GM23338 (cell line): ENCODE results near the gene ARHGAP19. TPM values are rescaled to one million over a fixed set of nuclear protein-coding genes. Genes with fewer than 3 reads are reported as not detected.
A peak's percentile ranks its signal among the peaks of the same experiment; 100 is the strongest.

ENCODE experiments used
- ATAC-seq: fragments of 200-7000 bp; cut with Tn5 transposase; 3 replicates; pipeline ENCODE4 v1.9.1; 2020
- DNase-seq: peaks from one replicate; pipeline ENCODE4 v3.0.0-alpha.2; 2015; ENCODE audit warnings: low spot score
- H2AFZ ChIP-seq: fragments of 200-600 bp; sonication (generic); 2 replicates; pipeline ENCODE4 v1.8.0; 2016; ENCODE audit warnings: antibody characterized with exemption, mild to moderate bottlenecking, moderate library complexity
- H3F3A ChIP-seq: fragments of 200-600 bp; sonication (generic); replicated peaks from 2 replicates; pipeline ENCODE4 v1.8.0; 2017; ENCODE audit warnings: antibody characterized with exemption, mixed run types, low read depth
- H3K27ac ChIP-seq: fragments of 200-600 bp; sonication (generic); 2 replicates; pipeline ENCODE4 v1.6.1; 2016; ENCODE audit warnings: low read depth
- H3K27me3 ChIP-seq: fragments of 200-600 bp; sonication (generic); 2 replicates; pipeline ENCODE4 v1.8.0; 2016; ENCODE audit warnings: mild to moderate bottlenecking, mixed run types, moderate library complexity; ENCODE audit not compliant: insufficient read depth
- H3K36me3 ChIP-seq: fragments of 200-600 bp; sonication (generic); 2 replicates; pipeline ENCODE4 v1.8.0; 2016; ENCODE audit warnings: mild to moderate bottlenecking; ENCODE audit not compliant: insufficient read depth
- H3K4me1 ChIP-seq: fragments of 200-600 bp; sonication (generic); 2 replicates; pipeline ENCODE4 v1.8.0; 2016; ENCODE audit warnings: mild to moderate bottlenecking, moderate library complexity; ENCODE audit not compliant: insufficient read depth
- H3K4me2 ChIP-seq: fragments of 200-600 bp; sonication (generic); 2 replicates; pipeline ENCODE4 v1.7.1; 2017; ENCODE audit warnings: mixed run types
- H3K4me3 ChIP-seq: fragments of 200-600 bp; sonication (generic); 2 replicates; pipeline ENCODE4 v1.6.1; 2016; ENCODE audit warnings: mixed run types
- H3K79me2 ChIP-seq: fragments of 200-600 bp; sonication (generic); replicated peaks from 2 replicates; pipeline ENCODE4 v1.8.0; 2017; ENCODE audit warnings: mild to moderate bottlenecking; ENCODE audit not compliant: insufficient read depth
- H3K9me2 ChIP-seq: fragments of 200-600 bp; sonication (generic); 2 replicates; pipeline ENCODE4 v1.8.0; 2017; ENCODE audit not compliant: insufficient read depth
- H4K20me1 ChIP-seq: fragments of 200-600 bp; sonication (generic); replicated peaks from 2 replicates; pipeline ENCODE4 v1.8.0; 2017; ENCODE audit warnings: mild to moderate bottlenecking; ENCODE audit not compliant: insufficient read depth
- H3K27ac Mint-ChIP-seq: 2 replicates; pipeline ENCODE4 v1.8.0; 2020; ENCODE audit warnings: inconsistent platforms, mild to moderate bottlenecking, moderate library complexity, mixed read lengths
- H3K27me3 Mint-ChIP-seq: 3 replicates; pipeline ENCODE4 v1.8.0; 2022; ENCODE audit warnings: low read depth, mild to moderate bottlenecking, moderate library complexity, mixed read lengths, inconsistent platforms; ENCODE audit not compliant: insufficient read depth, poor library complexity
- H3K36me3 Mint-ChIP-seq: 3 replicates; pipeline ENCODE4 v1.8.0; 2021; ENCODE audit warnings: low read depth, mild to moderate bottlenecking, inconsistent platforms, moderate library complexity, mixed read lengths
- H3K4me1 Mint-ChIP-seq: 3 replicates; pipeline ENCODE4 v1.8.0; 2020; ENCODE audit warnings: mild to moderate bottlenecking, inconsistent platforms, mixed read lengths
- H3K4me3 Mint-ChIP-seq: 3 replicates; pipeline ENCODE4 v1.8.0; 2021; ENCODE audit warnings: moderate library complexity, mild to moderate bottlenecking, inconsistent platforms, mixed read lengths
- H3K9me3 Mint-ChIP-seq: 3 replicates; pipeline ENCODE4 v1.8.0; 2020; ENCODE audit warnings: moderate library complexity, mild to moderate bottlenecking, inconsistent platforms, mixed read lengths
- CREB1 ChIP-seq: fragments of 250-450 bp; sonication (Bioruptor Pico); IDR thresholded peaks from 2 replicates; pipeline ENCODE4 v1.5.0; 2020; ENCODE audit warnings: low read depth, mild to moderate bottlenecking, moderate library complexity
- EZH2 ChIP-seq: fragments of 200-600 bp; sonication (generic); IDR thresholded peaks from one replicate; pipeline ENCODE4 v1.8.0; 2017; ENCODE audit warnings: antibody characterized with exemption, mild to moderate bottlenecking, low read depth; ENCODE audit not compliant: unreplicated experiment
- EZH2phosphoT487 ChIP-seq: fragments of 200-600 bp; sonication (generic); IDR thresholded peaks from one replicate; pipeline ENCODE4 v1.8.1; 2018; ENCODE audit warnings: antibody characterized with exemption; ENCODE audit not compliant: unreplicated experiment
- JUNB ChIP-seq: IDR thresholded peaks from one replicate; pipeline ENCODE4 v1.6.1; 2016; ENCODE audit warnings: antibody characterized with exemption; ENCODE audit not compliant: unreplicated experiment
- NANOG ChIP-seq: IDR thresholded peaks from 2 replicates; pipeline ENCODE4 v1.6.1; 2016; ENCODE audit warnings: antibody characterized with exemption, borderline replicate concordance
- POLR2AphosphoS5 ChIP-seq: IDR thresholded peaks from 2 replicates; pipeline ENCODE4 v1.6.1; 2016; ENCODE audit warnings: antibody characterized with exemption, low read depth
- STAT1 ChIP-seq: IDR thresholded peaks from one replicate; pipeline ENCODE4 v1.6.1; 2016; ENCODE audit warnings: antibody characterized with exemption; ENCODE audit not compliant: unreplicated experiment
- ZNF114 ChIP-seq: fragments of 250-450 bp; sonication (Bioruptor Pico); IDR thresholded peaks from 2 replicates; pipeline ENCODE4 v1.5.0; 2020; ENCODE audit warnings: mild to moderate bottlenecking, moderate library complexity
- ZNF331 ChIP-seq: fragments of 250-450 bp; sonication (Bioruptor Pico); IDR thresholded peaks from 2 replicates; pipeline ENCODE4 v1.5.0; 2020; ENCODE audit warnings: low read depth, mild to moderate bottlenecking, moderate library complexity
- ZNF462 ChIP-seq: fragments of 250-450 bp; sonication (Bioruptor Pico); IDR thresholded peaks from 2 replicates; pipeline ENCODE4 v1.5.0; 2020; ENCODE audit warnings: mild to moderate bottlenecking, moderate library complexity
- polyA plus RNA-seq: library from polyadenylated mRNA; unstranded; fragments of >200 nt; fragmentation: Nextera tagmentation; extraction: Ambion mirVana; gene quantifications from 2 replicates; pipeline ENCODE4 v1.2.1, GENCODE V29; 2016
- total RNA-seq: library from RNA; depleted of rRNA; stranded (reverse); fragments of >200 nt; shearing (Covaris generic); gene quantifications from 2 replicates; pipeline ENCODE4 v1.2.3, GENCODE V29; 2014
- TF ChIP-seq, protein P1 (sequence below): IDR thresholded peaks from one replicate; pipeline ENCODE4 v1.6.1; 2018; ENCODE audit warnings: antibody characterized with exemption; ENCODE audit not compliant: unreplicated experiment

Gene ARHGAP19
- total and polyA plus RNA-seq, 2 experiments from 2014 or later = 11.5 to 38.8 TPM

GRCh38 chr10:97334370-97335175 is 42.1 kb upstream of the ARHGAP19 start, which contains the start of gene FRAT2 (continued):
- TF ChIP-seq STAT1 (no peak), EZH2phosphoT487 (no peak), EZH2 (no peak), ZNF114 (CRISPR knock-in tag) (no peak), NANOG (no peak), POLR2AphosphoS5 (peak; percentile 90), ZNF331 (CRISPR knock-in tag) (peak; percentile 10; the same call in 1 of the 2 replicates), JUNB (no peak)
- TF ChIP-seq, protein P1, sequence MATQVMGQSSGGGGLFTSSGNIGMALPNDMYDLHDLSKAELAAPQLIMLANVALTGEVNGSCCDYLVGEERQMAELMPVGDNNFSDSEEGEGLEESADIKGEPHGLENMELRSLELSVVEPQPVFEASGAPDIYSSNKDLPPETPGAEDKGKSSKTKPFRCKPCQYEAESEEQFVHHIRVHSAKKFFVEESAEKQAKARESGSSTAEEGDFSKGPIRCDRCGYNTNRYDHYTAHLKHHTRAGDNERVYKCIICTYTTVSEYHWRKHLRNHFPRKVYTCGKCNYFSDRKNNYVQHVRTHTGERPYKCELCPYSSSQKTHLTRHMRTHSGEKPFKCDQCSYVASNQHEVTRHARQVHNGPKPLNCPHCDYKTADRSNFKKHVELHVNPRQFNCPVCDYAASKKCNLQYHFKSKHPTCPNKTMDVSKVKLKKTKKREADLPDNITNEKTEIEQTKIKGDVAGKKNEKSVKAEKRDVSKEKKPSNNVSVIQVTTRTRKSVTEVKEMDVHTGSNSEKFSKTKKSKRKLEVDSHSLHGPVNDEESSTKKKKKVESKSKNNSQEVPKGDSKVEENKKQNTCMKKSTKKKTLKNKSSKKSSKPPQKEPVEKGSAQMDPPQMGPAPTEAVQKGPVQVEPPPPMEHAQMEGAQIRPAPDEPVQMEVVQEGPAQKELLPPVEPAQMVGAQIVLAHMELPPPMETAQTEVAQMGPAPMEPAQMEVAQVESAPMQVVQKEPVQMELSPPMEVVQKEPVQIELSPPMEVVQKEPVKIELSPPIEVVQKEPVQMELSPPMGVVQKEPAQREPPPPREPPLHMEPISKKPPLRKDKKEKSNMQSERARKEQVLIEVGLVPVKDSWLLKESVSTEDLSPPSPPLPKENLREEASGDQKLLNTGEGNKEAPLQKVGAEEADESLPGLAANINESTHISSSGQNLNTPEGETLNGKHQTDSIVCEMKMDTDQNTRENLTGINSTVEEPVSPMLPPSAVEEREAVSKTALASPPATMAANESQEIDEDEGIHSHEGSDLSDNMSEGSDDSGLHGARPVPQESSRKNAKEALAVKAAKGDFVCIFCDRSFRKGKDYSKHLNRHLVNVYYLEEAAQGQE = no peak

GRCh38 chr10:97333601-97334369 is 41.3 kb upstream of the ARHGAP19 start:
- Histone ChIP-seq H3K27ac (peak overlapping the region; percentile 85; the same call in 1 of the 2 replicates), H3K4me1 (peaks cover 51% of the 10 kb centered on the region), H3F3A (peaks cover 14% of the 10 kb centered on the region), H3K79me2 (peaks cover 51% of the 10 kb centered on the region), H3K4me3 (peak overlapping the region; percentile 82), H3K27me3 (no peaks in the 10 kb centered on the region), H4K20me1 (peaks cover 24% of the 10 kb centered on the region), H2AFZ (no peak overlapping the region), H3K9me2 (no peaks in the 10 kb centered on the region), H3K36me3 (no peaks in the 10 kb centered on the region), H3K4me2 (peak overlapping the region; percentile 93)
- Mint-ChIP-seq H3K9me3 (no peaks in the 10 kb centered on the region), H3K4me1 (peaks cover 48% of the 10 kb centered on the region), H3K4me3 (peak overlapping the region; percentile 94), H3K36me3 (peaks cover 40% of the 10 kb centered on the region), H3K27ac (peak overlapping the region; percentile 95), H3K27me3 (peaks cover 18% of the 10 kb centered on the region)
- ATAC-seq = no peak
- peak; percentile 48 for DNase-seq
- TF ChIP-seq CREB1 = no peak
- TF ChIP-seq ZNF331 (CRISPR knock-in tag) = no peak
- TF ChIP-seq EZH2phosphoT487 = no peak
- TF ChIP-seq JUNB = no peak
- TF ChIP-seq ZNF462 (CRISPR knock-in tag) = no peak
- no peak for TF ChIP-seq ZNF114 (CRISPR knock-in tag)
